Measurements from ENCODE around the gene BEST3.

DNA sequence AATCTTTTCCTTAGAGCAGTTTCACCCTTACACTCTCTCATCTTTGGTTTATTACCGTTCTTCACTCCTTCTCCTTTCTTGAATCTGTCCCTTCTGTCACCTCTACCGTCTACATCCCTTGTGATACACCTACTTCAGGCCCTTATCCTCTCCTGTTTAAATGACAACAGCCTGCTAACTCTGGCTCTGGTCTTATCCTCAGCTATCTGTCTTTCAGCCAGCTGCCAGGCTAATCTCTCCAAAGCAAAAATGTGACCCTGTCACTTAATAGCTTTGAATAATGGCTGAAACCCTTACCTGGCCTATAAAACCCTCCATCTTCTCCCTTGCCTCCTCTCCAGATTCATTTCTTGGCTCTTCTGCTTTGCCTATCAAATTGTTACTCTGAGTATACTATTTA, 32.3 kb downstream of the BEST3 start:
- TF ChIP-seq, protein P1, sequence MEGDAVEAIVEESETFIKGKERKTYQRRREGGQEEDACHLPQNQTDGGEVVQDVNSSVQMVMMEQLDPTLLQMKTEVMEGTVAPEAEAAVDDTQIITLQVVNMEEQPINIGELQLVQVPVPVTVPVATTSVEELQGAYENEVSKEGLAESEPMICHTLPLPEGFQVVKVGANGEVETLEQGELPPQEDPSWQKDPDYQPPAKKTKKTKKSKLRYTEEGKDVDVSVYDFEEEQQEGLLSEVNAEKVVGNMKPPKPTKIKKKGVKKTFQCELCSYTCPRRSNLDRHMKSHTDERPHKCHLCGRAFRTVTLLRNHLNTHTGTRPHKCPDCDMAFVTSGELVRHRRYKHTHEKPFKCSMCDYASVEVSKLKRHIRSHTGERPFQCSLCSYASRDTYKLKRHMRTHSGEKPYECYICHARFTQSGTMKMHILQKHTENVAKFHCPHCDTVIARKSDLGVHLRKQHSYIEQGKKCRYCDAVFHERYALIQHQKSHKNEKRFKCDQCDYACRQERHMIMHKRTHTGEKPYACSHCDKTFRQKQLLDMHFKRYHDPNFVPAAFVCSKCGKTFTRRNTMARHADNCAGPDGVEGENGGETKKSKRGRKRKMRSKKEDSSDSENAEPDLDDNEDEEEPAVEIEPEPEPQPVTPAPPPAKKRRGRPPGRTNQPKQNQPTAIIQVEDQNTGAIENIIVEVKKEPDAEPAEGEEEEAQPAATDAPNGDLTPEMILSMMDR (IDR thresholded peaks at IDR 0.05): no peak
- TF ChIP-seq POLR2A (IDR thresholded peaks at IDR 0.05) (no peak), EP300 (IDR thresholded peaks at IDR 0.05) (no peak)
